Activated CD4-positive, CD25-positive, alpha-beta regulatory T cell treated with anti-CD3 and anti-CD28 coated beads, Interleukin-2, amount 50 U/mL, for 24 hours (primary cell): ENCODE data around the gene TGFBI.

Experiments
- ATAC-seq, 2 donors: fragments of 150-1000 bp; cut with Tn5 transposase; one replicate each; pipeline ENCODE4 v1.10.0; 2021; ENCODE audit warnings: mild to moderate bottlenecking in 1 of 2, moderate library complexity in 1 of 2

The TGFBI gene

GRCh38 chr5:136094913-136095641, 66.3 kb downstream of the TGFBI start:
- no peak for ATAC-seq

GRCh38 chr5:136098176-136098575, 69.4 kb downstream of the TGFBI start:
- no peak for ATAC-seq

GRCh38 chr5:136099870-136100269, 71.1 kb downstream of the TGFBI start:
- ATAC-seq, result no peak

GRCh38 chr5:136101884-136102283, 73.1 kb downstream of the TGFBI start:
- ATAC-seq, result no peak

- no peak for ATAC-seq
Observed at GRCh38 chr5:136103118-136103517, 74.3 kb downstream of the TGFBI start.

GRCh38 chr5:136104306-136104965, 75.6 kb downstream of the TGFBI start:
- ATAC-seq, result no peak

- ATAC-seq, result no peak
Observed at GRCh38 chr5:136106351-136107031, 77.7 kb downstream of the TGFBI start.

GRCh38 chr5:136108180-136108611, 79.4 kb downstream of the TGFBI start:
- ATAC-seq, result peak in 1 of 2 donors; percentile 48

- no peak for ATAC-seq
Observed at GRCh38 chr5:136108766-136109165, 80.0 kb downstream of the TGFBI start.

- no peak for ATAC-seq
Observed at GRCh38 chr5:136109453-136110135, 80.8 kb downstream of the TGFBI start.
